HEK293T (cell line): ENCODE data around the gene ZMAT5.

Experiments
- CTCF ChIA-PET: fragments of 350-600 bp; formaldehyde crosslinking; extraction: SDS; loops from one replicate; lab custom pipeline; 2021; ENCODE audit warnings: antibody characterized with exemption, inconsistent platforms; lab: Yijun Ruan, JAX
- POLR2A ChIA-PET: fragments of 350-600 bp; formaldehyde crosslinking; extraction: SDS; loops from one replicate; lab custom pipeline; 2020; ENCODE audit warnings: antibody characterized with exemption, inconsistent platforms; lab: Yijun Ruan, JAX
- DNase-seq: peaks from one replicate; pipeline ENCODE4 v3.0.0; 2012; ENCODE audit warnings: mixed read lengths; ENCODE audit errors: extremely low spot score
- ARNT ChIP-seq: fragments of 450-650 bp; IDR thresholded peaks from 2 replicates; pipeline ENCODE4 v1.6.1; 2017; ENCODE audit warnings: mild to moderate bottlenecking
- BHLHE40 ChIP-seq: fragments of 450-650 bp; IDR thresholded peaks from 2 replicates; pipeline ENCODE4 v1.6.1; 2016; ENCODE audit warnings: mild to moderate bottlenecking, moderate library complexity, borderline replicate concordance
- CTBP1 ChIP-seq: fragments of 450-650 bp; IDR thresholded peaks from 2 replicates; pipeline ENCODE4 v1.6.1; 2016; ENCODE audit warnings: borderline replicate concordance
- ELF4 ChIP-seq: fragments of 450-650 bp; IDR thresholded peaks from 2 replicates; pipeline ENCODE4 v1.6.1; 2017; ENCODE audit warnings: antibody characterized with exemption
- FOXA1 ChIP-seq: fragments of 450-650 bp; IDR thresholded peaks from 2 replicates; pipeline ENCODE4 v1.6.1; 2016; ENCODE audit warnings: mild to moderate bottlenecking
- FOXK2 ChIP-seq: fragments of 450-650 bp; IDR thresholded peaks from 2 replicates; pipeline ENCODE4 v1.6.1; 2016; ENCODE audit warnings: mild to moderate bottlenecking
- FOXM1 ChIP-seq: fragments of 450-650 bp; IDR thresholded peaks from 2 replicates; pipeline ENCODE4 v1.6.1; 2017; ENCODE audit warnings: mild to moderate bottlenecking, borderline replicate concordance
- HDGF ChIP-seq: fragments of 450-650 bp; IDR thresholded peaks from 2 replicates; pipeline ENCODE4 v1.6.1; 2017; ENCODE audit warnings: antibody characterized with exemption, borderline replicate concordance
- L3MBTL2 ChIP-seq: fragments of 450-650 bp; conservative IDR thresholded peaks from 2 replicates; pipeline ENCODE4 v1.6.1; 2016; ENCODE audit warnings: mild to moderate bottlenecking
- LEF1 ChIP-seq: fragments of 450-650 bp; IDR thresholded peaks from 2 replicates; pipeline ENCODE4 v1.6.1; 2017; ENCODE audit warnings: mild to moderate bottlenecking, borderline replicate concordance
- NFRKB ChIP-seq: fragments of 450-650 bp; IDR thresholded peaks from 2 replicates; pipeline ENCODE4 v1.6.1; 2016; ENCODE audit warnings: mild to moderate bottlenecking, moderate library complexity
- SP1 ChIP-seq: fragments of 450-650 bp; IDR thresholded peaks from 2 replicates; pipeline ENCODE4 v1.6.1; 2017
- SUZ12 ChIP-seq: fragments of 450-650 bp; IDR thresholded peaks from 2 replicates; pipeline ENCODE4 v1.6.1; 2016; ENCODE audit warnings: mild to moderate bottlenecking
- TARDBP ChIP-seq: fragments of 450-650 bp; IDR thresholded peaks from 2 replicates; pipeline ENCODE4 v1.6.1; 2016
- ZNF384 ChIP-seq: fragments of 450-650 bp; IDR thresholded peaks from 2 replicates; pipeline ENCODE4 v1.6.1; 2016
- TF ChIP-seq, protein P1 (sequence below): fragments of 450-650 bp; IDR thresholded peaks from 2 replicates; pipeline ENCODE4 v1.6.1; 2016

The ZMAT5 gene

GRCh38 chr22:29724843-29725242 lies 42.0 kb downstream of the ZMAT5 start:
- POLR2A ChIA-PET: no interaction called here
- no peak for DNase-seq
- CTCF ChIA-PET: interaction anchor here (0.7 kb wide), 1 partner anchor 35 kb away, joined by 4 read pairs; no protein-coding TSS in a partner anchor
- TF ChIP-seq ARNT (no peak), HDGF (no peak), SUZ12 (no peak), CTBP1 (no peak), L3MBTL2 (no peak), ZNF384 (no peak)
- TF ChIP-seq, protein P1, sequence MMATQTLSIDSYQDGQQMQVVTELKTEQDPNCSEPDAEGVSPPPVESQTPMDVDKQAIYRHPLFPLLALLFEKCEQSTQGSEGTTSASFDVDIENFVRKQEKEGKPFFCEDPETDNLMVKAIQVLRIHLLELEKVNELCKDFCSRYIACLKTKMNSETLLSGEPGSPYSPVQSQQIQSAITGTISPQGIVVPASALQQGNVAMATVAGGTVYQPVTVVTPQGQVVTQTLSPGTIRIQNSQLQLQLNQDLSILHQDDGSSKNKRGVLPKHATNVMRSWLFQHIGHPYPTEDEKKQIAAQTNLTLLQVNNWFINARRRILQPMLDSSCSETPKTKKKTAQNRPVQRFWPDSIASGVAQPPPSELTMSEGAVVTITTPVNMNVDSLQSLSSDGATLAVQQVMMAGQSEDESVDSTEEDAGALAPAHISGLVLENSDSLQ: no peak

- DNase-seq: no peak
- ChIA-PET POLR2A (interaction anchor here (1.3 kb wide), 1 partner anchor 43 kb away, joined by 3 read pairs; the partner anchor contains the start of genes UQCR10 and ZMAT5), CTCF (no interaction called here)
- TF ChIP-seq SP1: no peak
- TF ChIP-seq TARDBP: no peak
- TF ChIP-seq FOXA1: no peak
- TF ChIP-seq CTBP1: no peak
- no peak for TF ChIP-seq L3MBTL2
- TF ChIP-seq ARNT: no peak
- no peak for TF ChIP-seq HDGF
- TF ChIP-seq SUZ12: no peak
- TF ChIP-seq FOXM1: no peak
- no peak for TF ChIP-seq ELF4
- no peak for TF ChIP-seq ZNF384
- TF ChIP-seq, protein P1: no peak
- TF ChIP-seq FOXK2: no peak
- TF ChIP-seq NFRKB: no peak
- no peak for TF ChIP-seq BHLHE40
- TF ChIP-seq LEF1: no peak
Observed at GRCh38 chr22:29723766-29724165, 43.0 kb downstream of the ZMAT5 start.

GRCh38 chr22:29722587-29722986 lies 44.2 kb downstream of the ZMAT5 start:
- ChIA-PET CTCF (interaction anchor here (0.6 kb wide), 1 partner anchor 10 kb away, joined by 3 read pairs; no protein-coding TSS in a partner anchor), POLR2A (interaction anchor here (1.3 kb wide), 1 partner anchor 44 kb away, joined by 3 read pairs; the partner anchor contains the start of genes UQCR10 and ZMAT5)
- no peak for DNase-seq
- TF ChIP-seq CTBP1 (no peak), SUZ12 (no peak), FOXM1 (no peak), SP1 (no peak), HDGF (no peak), ELF4 (no peak), ARNT (no peak), FOXK2 (no peak), TARDBP (no peak), ZNF384 (no peak), BHLHE40 (no peak), NFRKB (no peak), LEF1 (no peak), FOXA1 (no peak), L3MBTL2 (no peak)
- TF ChIP-seq, protein P1: no peak

- DNase-seq: no peak
- CTCF ChIA-PET: interaction anchor here (0.6 kb wide), 1 partner anchor 96 kb away, joined by 4 read pairs; no protein-coding TSS in a partner anchor
- no peak for TF ChIP-seq LEF1
- no peak for TF ChIP-seq L3MBTL2
- no peak for TF ChIP-seq HDGF
- TF ChIP-seq FOXM1: no peak
- TF ChIP-seq SP1: no peak
- no peak for TF ChIP-seq FOXA1
- no peak for TF ChIP-seq ELF4
- TF ChIP-seq, protein P1: no peak
- no peak for TF ChIP-seq NFRKB
- TF ChIP-seq CTBP1: no peak
- TF ChIP-seq BHLHE40: no peak
- no peak for TF ChIP-seq ARNT
- no peak for TF ChIP-seq FOXK2
- no peak for TF ChIP-seq SUZ12
- TF ChIP-seq ZNF384: no peak
- TF ChIP-seq TARDBP: no peak
- POLR2A ChIA-PET: interaction anchor here (1.3 kb wide), 1 partner anchor 45 kb away, joined by 3 read pairs; the partner anchor contains the start of genes UQCR10 and ZMAT5
Observed at GRCh38 chr22:29722151-29722550, 44.7 kb downstream of the ZMAT5 start.

- DNase-seq: no peak
- CTCF ChIA-PET: no interaction called here
- POLR2A ChIA-PET: no interaction called here
- TF ChIP-seq SP1: no peak
- no peak for TF ChIP-seq BHLHE40
- no peak for TF ChIP-seq HDGF
- no peak for TF ChIP-seq LEF1
Observed at GRCh38 chr22:29720811-29721323, 45.9 kb downstream of the ZMAT5 start.
